Adrenal gland (tissue), 12 donors: ENCODE data around the gene DLGAP1. TPM values are rescaled to one million over a fixed set of nuclear protein-coding genes. Genes with fewer than 3 reads are reported as not detected.

Source experiments
- DNase-seq, 7 donors: peaks; one replicate each; pipeline ENCODE4 v3.0.0-alpha.2; 2019 to 2020
- H3K27ac ChIP-seq, 5 donors: fragments of 200-600 bp; sonication (generic) in 4 of 5; 1 replicate in 3 of 5; 2 replicates in 2 of 5; pipeline versions ENCODE4 v1.5.1 to v1.8.0; 2016 to 2020; ENCODE audit warnings: mild to moderate bottlenecking in 1 of 5
- H3K27me3 ChIP-seq: fragments of 200-600 bp; 2 replicates; pipeline ENCODE4 v1.8.0; 2021
- H3K36me3 ChIP-seq, 2 donors: fragments of 200-600 bp; replicated peaks in 1 of 2; 1 replicate in 1 of 2; 2 replicates in 1 of 2; pipeline versions ENCODE4 v1.5.1 to v1.8.0; 2018 to 2022
- H3K4me1 ChIP-seq, 2 donors: fragments of 200-600 bp; replicated peaks in 1 of 2; 1 replicate in 1 of 2; 2 replicates in 1 of 2; pipeline versions ENCODE4 v1.5.1 to v1.8.0; 2018 to 2021
- H3K4me3 ChIP-seq, 4 donors: fragments of 200-600 bp; sonication (generic) in 3 of 4; one replicate each; pipeline ENCODE4 v1.5.1; 2016 to 2018
- H3K9me3 ChIP-seq, 3 donors: fragments of 200-600 bp; sonication (generic) in 1 of 3; replicated peaks in 1 of 3; 1 replicate in 2 of 3; 2 replicates in 1 of 3; pipeline versions ENCODE4 v1.5.1 to v1.8.0; 2016 to 2021
- POLR2A ChIP-seq, 2 donors: fragments of 450-650 bp; IDR thresholded peaks; one replicate each; pipeline ENCODE4 v1.6.1; 2017; ENCODE audit warnings: antibody characterized with exemption in 2 of 2, mild to moderate bottlenecking in 2 of 2, moderate library complexity in 1 of 2
- WGBS, 4 donors: extraction: QIAGEN DNeasy Blood & Tissue Kit in 2 of 4; methylation state at CpG; one replicate each; pipeline versions ENCODE4 v1.1.5 to v1.1.7; 2013 to 2017; 5-methylcytosine and 5-hydroxymethylcytosine counted together
- intact Hi-C, 2 donors: fragments of 100-400 bp; cut with DNase I; formaldehyde crosslinking; loops; one replicate each; pipeline versions ENCODE4 v1.14.1 to v1.15.0; 2022 to 2023
- polyA plus RNA-seq, 3 donors: library from polyadenylated mRNA; stranded (reverse); fragments of 200-250 nt in 2 of 3; fragments of 350-450 nt in 1 of 3; fragmentation: Illumina TruSeq in 1 of 3; extraction: RNeasy Lipid Tissue Mini Kit (QIAGEN cat#74804) in 1 of 3; gene quantifications; one replicate each; pipeline ENCODE4 v1.2.3, GENCODE V29; 2013 to 2014
- total RNA-seq, 9 donors: library from RNA; depleted of rRNA in 4 of 9; stranded (reverse); fragments of >200 nt in 4 of 9; fragments of 120-200 nt in 1 of 9; fragmentation: NEBNext Ultra II Directional in 1 of 9; extraction: Animal tissue kit (Norgen Biotek cat#: 25700) in 1 of 9; gene quantifications; one replicate each; pipeline versions ENCODE4 v1.1.0 to v1.2.4, GENCODE V29; 2013 to 2023
- TF ChIP-seq, protein P1 (sequence below), 6 experiments: fragments of 450-650 bp in 4 of 6; fragments of 200-600 bp in 2 of 6; sonication (generic) in 1 of 6; IDR thresholded peaks; 1 replicate in 5 of 6; 2 replicates in 1 of 6; pipeline versions ENCODE4 v1.5.1 to v1.8.0; 2016 to 2021; ENCODE audit warnings: antibody characterized with exemption in 6 of 6, mild to moderate bottlenecking in 2 of 6, moderate library complexity in 1 of 6
- donor health status: healthy with polysubstance abuse.
- donor health status: Bipolar disorder and iron deficiency.
- donor health status: DM: yes; HTN: yes; CAD: no.
- donor health status: DM: no; HTN: no; CAD: no.
- donor health status: DM: no; HTN: no; CAD: no.
- donor health status: DM: yes; HTN: yes; CAD: no.

DLGAP1 gene
- total and polyA plus RNA-seq, 12 donors: 1.7 to 30.9 (median 12.9) TPM

GRCh38 chr18:3599861-3600260 is 855.2 kb downstream of the DLGAP1 start:
- WGBS, 4 donors: 89 to 91% (median 90%) methylated on average over 6 of the region's 6 CpGs
- no peaks in the 10 kb centered on the region for H3K9me3 ChIP-seq
- TF ChIP-seq, protein P1, sequence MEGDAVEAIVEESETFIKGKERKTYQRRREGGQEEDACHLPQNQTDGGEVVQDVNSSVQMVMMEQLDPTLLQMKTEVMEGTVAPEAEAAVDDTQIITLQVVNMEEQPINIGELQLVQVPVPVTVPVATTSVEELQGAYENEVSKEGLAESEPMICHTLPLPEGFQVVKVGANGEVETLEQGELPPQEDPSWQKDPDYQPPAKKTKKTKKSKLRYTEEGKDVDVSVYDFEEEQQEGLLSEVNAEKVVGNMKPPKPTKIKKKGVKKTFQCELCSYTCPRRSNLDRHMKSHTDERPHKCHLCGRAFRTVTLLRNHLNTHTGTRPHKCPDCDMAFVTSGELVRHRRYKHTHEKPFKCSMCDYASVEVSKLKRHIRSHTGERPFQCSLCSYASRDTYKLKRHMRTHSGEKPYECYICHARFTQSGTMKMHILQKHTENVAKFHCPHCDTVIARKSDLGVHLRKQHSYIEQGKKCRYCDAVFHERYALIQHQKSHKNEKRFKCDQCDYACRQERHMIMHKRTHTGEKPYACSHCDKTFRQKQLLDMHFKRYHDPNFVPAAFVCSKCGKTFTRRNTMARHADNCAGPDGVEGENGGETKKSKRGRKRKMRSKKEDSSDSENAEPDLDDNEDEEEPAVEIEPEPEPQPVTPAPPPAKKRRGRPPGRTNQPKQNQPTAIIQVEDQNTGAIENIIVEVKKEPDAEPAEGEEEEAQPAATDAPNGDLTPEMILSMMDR (IDR thresholded peaks at IDR 0.05): no peak
- peak in 1 of 2 donors; percentile 3 for TF ChIP-seq POLR2A (IDR thresholded peaks at IDR 0.05)
- no peaks in the 10 kb centered on the region for H3K36me3 ChIP-seq
- intact Hi-C loops: loop anchor here (5.0 to 10.0 kb wide), 3 partner anchors 65 to 318 kb away; partner anchors contain the start of gene TGIF1 (in 1 of the 2)
- H3K27me3 ChIP-seq: no peaks in the 10 kb centered on the region
- peaks cover 49 to 57% of the 10 kb centered on the region in 2 donors for H3K4me1 ChIP-seq
- no peak for DNase-seq
- no peak overlapping the region for H3K4me3 ChIP-seq
- peak overlapping the region in 1 of 5 donors; percentile 98 for H3K27ac ChIP-seq

DNA sequence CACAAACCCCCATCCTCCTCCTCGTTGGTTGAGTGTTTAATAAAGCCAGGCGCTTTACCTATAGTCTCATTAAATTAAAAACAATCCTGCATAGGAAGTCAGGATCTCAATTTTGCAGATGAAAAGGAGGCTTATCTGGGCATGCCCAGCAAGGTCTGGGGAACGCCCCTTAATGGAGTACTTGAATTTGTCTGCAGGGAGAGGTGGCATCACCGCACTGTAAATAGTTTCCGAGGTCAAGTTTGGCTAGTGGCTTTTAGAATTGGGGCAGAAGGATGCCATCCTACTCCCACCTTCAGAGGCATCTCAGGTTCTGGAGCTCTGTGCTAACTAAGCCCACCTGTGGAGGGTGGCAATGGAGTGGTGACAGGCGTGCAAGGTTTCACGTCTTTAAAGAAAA is 855.9 kb downstream of the DLGAP1 start:
- TF ChIP-seq, protein P1 (IDR thresholded peaks at IDR 0.05): no peak
- TF ChIP-seq POLR2A (IDR thresholded peaks at IDR 0.05): peak in 1 of 2 donors; percentile 3
- Histone ChIP-seq H3K9me3 (no peaks in the 10 kb centered on the region), H3K4me3 (no peak overlapping the region), H3K4me1 (peaks cover 49 to 54% of the 10 kb centered on the region in 2 donors), H3K27ac (peak overlapping the region in 3 of 5 donors; percentile 24 to 98 (median 98)), H3K27me3 (no peaks in the 10 kb centered on the region), H3K36me3 (no peaks in the 10 kb centered on the region)
- intact Hi-C loops: loop anchor here (5.0 to 10.0 kb wide), 3 partner anchors 66 to 317 kb away; partner anchors contain the start of gene TGIF1 (in 1 of the 2)
- 71 to 79% (median 78%) methylated on average over 7 of the region's 7 CpGs for WGBS, 4 donors
- DNase-seq: peak in 1 of 7 donors; percentile 48

DNA sequence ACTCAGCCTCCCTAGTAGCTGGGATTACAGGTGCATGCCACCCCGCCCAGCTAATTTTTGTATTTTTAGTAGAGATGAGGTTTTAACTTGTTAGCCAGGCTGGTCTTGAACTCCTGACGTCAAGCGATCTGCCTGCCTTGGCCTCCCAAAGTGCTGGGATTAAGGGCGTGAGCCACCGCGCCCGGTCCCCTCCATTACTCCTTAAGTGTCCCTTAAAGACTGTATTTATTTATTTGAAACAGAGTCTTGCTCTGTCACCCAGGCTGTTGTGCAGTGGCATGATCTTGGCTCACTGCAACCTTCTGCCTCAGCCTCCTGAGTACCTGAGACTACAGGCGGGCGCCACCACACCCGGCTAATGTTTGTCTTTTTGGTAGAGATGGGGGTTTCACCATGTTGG is 856.5 kb downstream of the DLGAP1 start:
- no peaks in the 10 kb centered on the region for H3K36me3 ChIP-seq
- H3K27ac ChIP-seq: peak overlapping the region in 4 of 5 donors; percentile 22 to 98 (median 97)
- no peak for DNase-seq
- intact Hi-C loops: loop anchor here (5.0 to 10.0 kb wide), 3 partner anchors 66 to 316 kb away; partner anchors contain the start of gene TGIF1 (in 1 of the 2)
- no peak overlapping the region for H3K4me3 ChIP-seq
- peaks cover 44 to 50% of the 10 kb centered on the region in 2 donors for H3K4me1 ChIP-seq
- no peaks in the 10 kb centered on the region for H3K9me3 ChIP-seq
- WGBS, 4 donors: 96 to 98% (median 97%) methylated on average over 10 of the region's 10 CpGs
- no peak for TF ChIP-seq POLR2A (IDR thresholded peaks at IDR 0.05)
- TF ChIP-seq, protein P1 (IDR thresholded peaks at IDR 0.05): no peak
- no peaks in the 10 kb centered on the region for H3K27me3 ChIP-seq

DNA sequence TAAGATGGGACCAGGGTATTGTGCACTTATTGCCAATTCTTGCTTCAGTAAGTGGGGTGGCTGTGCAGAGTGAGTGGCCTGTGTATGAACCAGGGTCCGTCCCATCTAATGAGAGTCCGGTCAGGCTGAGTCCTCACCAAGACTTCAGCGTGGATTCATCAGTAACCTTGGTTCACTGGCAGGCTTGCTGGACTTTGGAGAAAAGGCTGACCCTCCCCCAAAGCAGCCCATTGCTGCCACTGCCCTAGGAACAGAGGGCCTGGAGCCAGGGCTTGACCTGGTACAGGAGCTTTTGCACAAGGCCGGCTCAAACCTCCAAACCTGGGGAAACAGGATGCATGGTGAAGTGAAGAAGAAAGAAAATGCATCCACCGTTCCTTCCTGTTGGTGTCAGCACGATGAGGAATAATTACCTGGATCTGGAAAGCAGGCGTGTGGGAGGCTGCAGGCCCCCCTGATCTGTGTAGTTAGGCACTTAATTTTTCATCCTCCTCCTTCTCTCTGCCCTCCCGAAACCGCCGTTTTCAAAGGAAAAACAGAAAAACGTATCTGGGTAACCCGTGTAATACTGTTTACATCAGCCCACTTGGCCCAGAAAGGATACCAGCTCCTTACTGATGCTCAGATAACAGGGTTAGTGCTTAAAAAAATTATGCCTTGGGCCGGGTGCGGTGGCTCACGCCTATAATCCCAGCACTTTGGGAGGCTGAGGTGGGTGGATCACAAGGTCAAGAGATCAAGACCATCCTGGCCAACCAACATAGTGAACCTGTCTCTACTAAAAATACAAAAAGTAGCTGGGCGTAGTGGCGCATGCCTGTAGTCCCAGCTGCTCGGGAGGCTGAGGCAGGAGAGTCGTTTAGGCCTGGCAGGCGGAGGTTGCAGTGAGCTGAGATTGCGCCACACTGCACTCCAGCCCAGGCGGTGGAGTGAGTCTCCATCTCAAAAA is 857.4 kb downstream of the DLGAP1 start:
- Histone ChIP-seq H3K27me3 (no peaks in the 10 kb centered on the region), H3K4me3 (peak overlapping the region in 1 of 4 donors; percentile 59), H3K9me3 (no peaks in the 10 kb centered on the region), H3K36me3 (no peaks in the 10 kb centered on the region), H3K4me1 (peaks cover 47 to 50% of the 10 kb centered on the region in 2 donors), H3K27ac (peak overlapping the region; percentile 93 to 98 (median 96))
- TF ChIP-seq, protein P1 (IDR thresholded peaks at IDR 0.05): no peak
- TF ChIP-seq POLR2A (IDR thresholded peaks at IDR 0.05): peak in 1 of 2 donors; percentile 52
- intact Hi-C loops: loop anchor here (5.0 to 10.0 kb wide), 3 partner anchors 67 to 315 kb away; partner anchors contain the start of gene TGIF1 (in 1 of the 2)
- WGBS, 4 donors: 63 to 72% (median 65%) methylated on average over 19 to 22 of the region's 22 CpGs
- peak in 5 of 7 donors; percentile 56 to 71 (median 62) for DNase-seq
